Neural progenitor cell (in vitro differentiated cells): ENCODE measurements around the gene ELP1. TPM values are rescaled to one million over a fixed set of nuclear protein-coding genes. Genes with fewer than 3 reads are reported as not detected.

Source experiments
- DNase-seq: peaks from one replicate; pipeline ENCODE4 v3.0.0-alpha.2; 2016; ENCODE audit warnings: low spot score
- H2AFZ ChIP-seq: fragments of 200-600 bp; sonication (generic); replicated peaks from 2 replicates; pipeline ENCODE4 v1.6.1; 2016; ENCODE audit warnings: antibody characterized with exemption
- H3F3A ChIP-seq: fragments of 200-600 bp; sonication (generic); 2 replicates; pipeline ENCODE4 v1.6.1; 2016; ENCODE audit warnings: antibody characterized with exemption, low read depth
- H3K27ac ChIP-seq: fragments of 200-600 bp; sonication (generic); 2 replicates; pipeline ENCODE4 v1.5.1; 2016; ENCODE audit warnings: mild to moderate bottlenecking
- H3K27me3 ChIP-seq: fragments of 200-600 bp; sonication (generic); 2 replicates; pipeline ENCODE4 v1.6.1; 2016; ENCODE audit warnings: mild to moderate bottlenecking, moderate library complexity
- H3K36me3 ChIP-seq: fragments of 200-600 bp; sonication (generic); 2 replicates; pipeline ENCODE4 v1.5.1; 2016
- H3K4me1 ChIP-seq: fragments of 200-600 bp; sonication (generic); 2 replicates; pipeline ENCODE4 v1.6.1; 2016; ENCODE audit warnings: mixed run types
- H3K4me2 ChIP-seq: fragments of 200-600 bp; sonication (generic); 2 replicates; pipeline ENCODE4 v1.6.1; 2016
- H3K4me3 ChIP-seq: fragments of 200-600 bp; sonication (generic); 2 replicates; pipeline ENCODE4 v1.5.1; 2016
- H3K79me2 ChIP-seq: fragments of 200-600 bp; sonication (generic); 2 replicates; pipeline ENCODE4 v1.6.1; 2016; ENCODE audit warnings: low read depth
- H3K9ac ChIP-seq: fragments of 200-600 bp; sonication (generic); 2 replicates; pipeline ENCODE4 v1.6.1; 2016
- H3K9me3 ChIP-seq: fragments of 200-600 bp; sonication (generic); 2 replicates; pipeline ENCODE4 v1.5.1; 2016; ENCODE audit warnings: low read depth
- H4K20me1 ChIP-seq: fragments of 200-600 bp; sonication (generic); 2 replicates; pipeline ENCODE4 v1.6.1; 2016; ENCODE audit warnings: low read depth
- H3K27ac Mint-ChIP-seq: 3 replicates; pipeline ENCODE4 v1.8.0; 2021; ENCODE audit warnings: mixed read lengths
- H3K27me3 Mint-ChIP-seq: 2 replicates; pipeline ENCODE4 v1.8.0; 2022; ENCODE audit warnings: low read depth, mild to moderate bottlenecking, inconsistent platforms, moderate library complexity, mixed read lengths; ENCODE audit not compliant: insufficient read depth
- H3K36me3 Mint-ChIP-seq: 3 replicates; pipeline ENCODE4 v1.8.0; 2021; ENCODE audit warnings: mixed read lengths
- H3K4me1 Mint-ChIP-seq: 3 replicates; pipeline ENCODE4 v1.8.0; 2021; ENCODE audit warnings: mixed read lengths
- H3K4me3 Mint-ChIP-seq: 3 replicates; pipeline ENCODE4 v1.8.0; 2021; ENCODE audit warnings: mild to moderate bottlenecking, moderate library complexity, mixed read lengths
- H3K9me3 Mint-ChIP-seq: 3 replicates; pipeline ENCODE4 v1.8.0; 2020; ENCODE audit warnings: mixed read lengths
- EZH2 ChIP-seq: fragments of 200-600 bp; sonication (generic); IDR thresholded peaks from 2 replicates; pipeline ENCODE4 v1.6.1; 2017; ENCODE audit warnings: antibody characterized with exemption, mild to moderate bottlenecking, moderate library complexity
- EZH2phosphoT487 ChIP-seq: fragments of 200-600 bp; sonication (generic); IDR thresholded peaks from 2 replicates; pipeline ENCODE4 v1.6.1; 2017; ENCODE audit warnings: antibody characterized with exemption
- total RNA-seq: library from RNA; depleted of rRNA; stranded (reverse); fragments of >200 nt; gene quantifications from 2 replicates; pipeline ENCODE4 v1.2.3, GENCODE V29; 2015; ENCODE audit warnings: low replicate concordance
- TF ChIP-seq, protein P1 (sequence below): fragments of 200-600 bp; sonication (generic); IDR thresholded peaks from 2 replicates; pipeline ENCODE4 v1.5.1; 2017; ENCODE audit warnings: antibody characterized with exemption, mild to moderate bottlenecking

ELP1 gene
- total RNA-seq, 1 donor from 2014 or later, result 97.2 TPM

DNA sequence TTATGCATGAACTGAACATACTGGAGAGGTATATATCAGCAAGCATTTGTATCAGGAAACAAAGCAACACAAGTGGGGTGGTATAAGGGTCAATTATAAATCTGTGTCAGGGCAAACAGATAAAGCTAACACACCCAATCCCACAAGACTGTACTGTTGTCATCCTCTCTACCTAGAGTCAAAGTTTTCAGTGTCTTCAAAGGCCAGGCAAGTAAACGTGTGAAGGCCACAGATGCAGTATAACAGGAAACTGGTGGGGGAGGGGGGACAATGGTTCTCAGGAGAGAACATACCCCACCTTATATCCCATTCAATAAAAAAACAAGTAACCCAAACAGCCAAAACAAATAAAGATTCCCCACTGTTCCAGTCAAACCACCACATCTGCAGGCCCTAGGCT lies 22.1 kb downstream of the ELP1 start:
- Histone ChIP-seq H3K9me3 (no peaks in the 10 kb centered on the region), H3K79me2 (no peaks in the 10 kb centered on the region), H3K4me3 (no peak overlapping the region), H3K9ac (no peak overlapping the region), H3K4me1 (no peaks in the 10 kb centered on the region), H3K27ac (no peak overlapping the region), H2AFZ (no peak overlapping the region), H3K27me3 (no peaks in the 10 kb centered on the region), H3K4me2 (no peak overlapping the region), H3F3A (no peaks in the 10 kb centered on the region), H3K36me3 (peaks cover 11% of the 10 kb centered on the region), H4K20me1 (no peaks in the 10 kb centered on the region)
- Mint-ChIP-seq H3K9me3 (no peaks in the 10 kb centered on the region), H3K27me3 (peaks cover 2% of the 10 kb centered on the region), H3K4me3 (no peak overlapping the region), H3K27ac (no peak overlapping the region), H3K36me3 (peaks cover 33% of the 10 kb centered on the region), H3K4me1 (no peaks in the 10 kb centered on the region)
- TF ChIP-seq EZH2phosphoT487 (no peak), EZH2 (no peak)
- TF ChIP-seq, protein P1, sequence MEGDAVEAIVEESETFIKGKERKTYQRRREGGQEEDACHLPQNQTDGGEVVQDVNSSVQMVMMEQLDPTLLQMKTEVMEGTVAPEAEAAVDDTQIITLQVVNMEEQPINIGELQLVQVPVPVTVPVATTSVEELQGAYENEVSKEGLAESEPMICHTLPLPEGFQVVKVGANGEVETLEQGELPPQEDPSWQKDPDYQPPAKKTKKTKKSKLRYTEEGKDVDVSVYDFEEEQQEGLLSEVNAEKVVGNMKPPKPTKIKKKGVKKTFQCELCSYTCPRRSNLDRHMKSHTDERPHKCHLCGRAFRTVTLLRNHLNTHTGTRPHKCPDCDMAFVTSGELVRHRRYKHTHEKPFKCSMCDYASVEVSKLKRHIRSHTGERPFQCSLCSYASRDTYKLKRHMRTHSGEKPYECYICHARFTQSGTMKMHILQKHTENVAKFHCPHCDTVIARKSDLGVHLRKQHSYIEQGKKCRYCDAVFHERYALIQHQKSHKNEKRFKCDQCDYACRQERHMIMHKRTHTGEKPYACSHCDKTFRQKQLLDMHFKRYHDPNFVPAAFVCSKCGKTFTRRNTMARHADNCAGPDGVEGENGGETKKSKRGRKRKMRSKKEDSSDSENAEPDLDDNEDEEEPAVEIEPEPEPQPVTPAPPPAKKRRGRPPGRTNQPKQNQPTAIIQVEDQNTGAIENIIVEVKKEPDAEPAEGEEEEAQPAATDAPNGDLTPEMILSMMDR, result no peak
- DNase-seq, result no peak

DNA sequence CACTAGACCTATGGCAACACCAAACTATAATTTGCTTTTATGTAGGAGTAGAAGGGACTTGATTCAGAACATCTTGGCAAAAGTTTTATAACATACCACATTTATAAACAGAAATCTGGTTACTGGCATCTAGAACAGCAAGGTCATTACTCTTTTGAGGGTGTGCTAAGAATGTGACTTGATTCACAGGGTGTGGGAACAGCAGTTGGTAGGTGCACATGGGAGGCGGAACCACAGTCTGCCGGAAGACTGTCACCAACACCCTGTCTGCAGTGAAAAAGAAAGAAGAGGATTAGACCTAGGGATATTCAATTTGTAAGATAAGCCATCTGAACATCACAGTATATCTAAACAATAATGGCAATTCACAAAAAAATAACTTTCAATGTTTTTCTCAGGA lies 23.0 kb downstream of the ELP1 start:
- no peak overlapping the region for H2AFZ ChIP-seq
- no peaks in the 10 kb centered on the region for H3K27me3 ChIP-seq
- H3K4me1 ChIP-seq, result no peaks in the 10 kb centered on the region
- H3K4me3 ChIP-seq, result no peak overlapping the region
- TF ChIP-seq EZH2phosphoT487, result no peak
- no peak for TF ChIP-seq EZH2
- TF ChIP-seq, protein P1, result no peak
- no peaks in the 10 kb centered on the region for H3F3A ChIP-seq
- no peak overlapping the region for H3K9ac ChIP-seq
- no peak for DNase-seq
- H3K27ac ChIP-seq, result no peak overlapping the region
- H3K36me3 ChIP-seq, result peaks cover 11% of the 10 kb centered on the region
- H3K4me2 ChIP-seq, result no peak overlapping the region
- H3K79me2 ChIP-seq, result no peaks in the 10 kb centered on the region
- peaks cover 2% of the 10 kb centered on the region for H3K27me3 Mint-ChIP-seq
- no peaks in the 10 kb centered on the region for H3K9me3 Mint-ChIP-seq
- H4K20me1 ChIP-seq, result no peaks in the 10 kb centered on the region
- no peak overlapping the region for H3K27ac Mint-ChIP-seq
- peaks cover 31% of the 10 kb centered on the region for H3K36me3 Mint-ChIP-seq
- H3K9me3 ChIP-seq, result no peaks in the 10 kb centered on the region
- no peak overlapping the region for H3K4me3 Mint-ChIP-seq
- no peaks in the 10 kb centered on the region for H3K4me1 Mint-ChIP-seq

DNA sequence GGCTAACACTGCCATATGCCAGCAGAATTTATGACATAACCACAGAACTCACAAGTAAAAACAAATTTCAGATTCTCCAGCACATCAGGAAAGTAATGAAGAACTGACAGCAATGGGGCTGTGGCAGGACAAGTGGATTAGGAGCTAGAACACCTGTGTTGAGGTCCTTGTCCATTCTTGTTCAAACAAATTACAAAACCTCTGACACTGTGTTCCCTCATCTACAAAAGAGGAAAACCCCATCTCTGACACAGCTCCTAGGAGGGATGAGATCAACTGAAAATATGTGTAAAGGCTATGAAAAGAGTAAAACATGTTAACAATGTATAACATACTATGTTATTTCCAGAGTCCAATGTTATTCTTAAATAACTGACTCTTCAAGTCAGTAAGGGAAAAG lies 23.5 kb downstream of the ELP1 start:
- Histone ChIP-seq H3K4me1 (no peaks in the 10 kb centered on the region), H4K20me1 (no peaks in the 10 kb centered on the region), H3K4me3 (no peak overlapping the region), H3F3A (no peaks in the 10 kb centered on the region), H3K9me3 (no peaks in the 10 kb centered on the region), H3K79me2 (no peaks in the 10 kb centered on the region), H3K9ac (no peak overlapping the region), H3K27me3 (no peaks in the 10 kb centered on the region), H3K36me3 (peaks cover 11% of the 10 kb centered on the region), H3K27ac (no peak overlapping the region), H2AFZ (no peak overlapping the region), H3K4me2 (no peak overlapping the region)
- no peak overlapping the region for H3K4me3 Mint-ChIP-seq
- H3K27ac Mint-ChIP-seq, result no peak overlapping the region
- DNase-seq, result no peak
- no peaks in the 10 kb centered on the region for H3K4me1 Mint-ChIP-seq
- peaks cover 2% of the 10 kb centered on the region for H3K27me3 Mint-ChIP-seq
- peaks cover 28% of the 10 kb centered on the region for H3K36me3 Mint-ChIP-seq
- no peaks in the 10 kb centered on the region for H3K9me3 Mint-ChIP-seq
- TF ChIP-seq EZH2, result no peak
- TF ChIP-seq, protein P1, result no peak
- TF ChIP-seq EZH2phosphoT487, result no peak

DNA sequence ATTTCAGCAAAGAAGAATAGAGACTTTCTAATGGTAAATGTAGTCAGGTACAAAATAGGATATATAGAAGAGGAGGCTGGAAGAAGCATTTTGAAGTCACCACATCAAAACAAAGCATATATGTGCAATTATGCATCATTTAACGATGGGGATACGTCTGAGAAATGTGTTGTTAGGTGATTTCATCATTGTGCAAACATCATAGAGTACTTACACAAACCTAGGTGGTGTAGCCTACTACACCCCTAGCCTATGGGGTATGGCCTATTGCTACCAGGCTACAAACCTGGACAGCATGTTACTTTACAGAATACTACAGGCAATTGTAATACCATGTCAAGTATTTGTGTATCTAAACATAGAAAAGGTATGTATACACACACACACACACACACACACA lies 28.4 kb downstream of the ELP1 start:
- Histone ChIP-seq H3K4me2 (no peak overlapping the region), H2AFZ (no peak overlapping the region), H3K27ac (no peak overlapping the region), H3K9me3 (no peaks in the 10 kb centered on the region), H3K4me3 (no peak overlapping the region), H3K9ac (no peak overlapping the region), H3K4me1 (no peaks in the 10 kb centered on the region), H3K36me3 (peaks cover 5% of the 10 kb centered on the region), H4K20me1 (no peaks in the 10 kb centered on the region), H3K27me3 (no peaks in the 10 kb centered on the region), H3K79me2 (no peaks in the 10 kb centered on the region), H3F3A (no peaks in the 10 kb centered on the region)
- Mint-ChIP-seq H3K9me3 (no peaks in the 10 kb centered on the region), H3K27ac (no peak overlapping the region), H3K4me1 (no peaks in the 10 kb centered on the region), H3K27me3 (no peaks in the 10 kb centered on the region), H3K36me3 (peaks cover 27% of the 10 kb centered on the region), H3K4me3 (no peak overlapping the region)
- DNase-seq, result no peak
- TF ChIP-seq EZH2, result no peak
- no peak for TF ChIP-seq EZH2phosphoT487
- TF ChIP-seq, protein P1, result no peak
